HG02970 (cell line): Measurements from ENCODE around the gene PTCRA.

Experiments used
- ATAC-seq: cut with Tn5 transposase; IDR thresholded peaks from one replicate; pipeline ENCODE4 v1.9.1; 2021; ENCODE audit warnings: mild to moderate bottlenecking, moderate library complexity, moderate number of reproducible peaks; ENCODE audit not compliant: unreplicated experiment, low FRiP score

The PTCRA gene

GRCh38 chr6:42968783-42969182, 52.9 kb downstream of the PTCRA start:
- ATAC-seq = no peak

GRCh38 chr6:42969431-42969830, 53.6 kb downstream of the PTCRA start:
- no peak for ATAC-seq

GRCh38 chr6:42969934-42970333, 54.1 kb downstream of the PTCRA start:
- no peak for ATAC-seq

DNA sequence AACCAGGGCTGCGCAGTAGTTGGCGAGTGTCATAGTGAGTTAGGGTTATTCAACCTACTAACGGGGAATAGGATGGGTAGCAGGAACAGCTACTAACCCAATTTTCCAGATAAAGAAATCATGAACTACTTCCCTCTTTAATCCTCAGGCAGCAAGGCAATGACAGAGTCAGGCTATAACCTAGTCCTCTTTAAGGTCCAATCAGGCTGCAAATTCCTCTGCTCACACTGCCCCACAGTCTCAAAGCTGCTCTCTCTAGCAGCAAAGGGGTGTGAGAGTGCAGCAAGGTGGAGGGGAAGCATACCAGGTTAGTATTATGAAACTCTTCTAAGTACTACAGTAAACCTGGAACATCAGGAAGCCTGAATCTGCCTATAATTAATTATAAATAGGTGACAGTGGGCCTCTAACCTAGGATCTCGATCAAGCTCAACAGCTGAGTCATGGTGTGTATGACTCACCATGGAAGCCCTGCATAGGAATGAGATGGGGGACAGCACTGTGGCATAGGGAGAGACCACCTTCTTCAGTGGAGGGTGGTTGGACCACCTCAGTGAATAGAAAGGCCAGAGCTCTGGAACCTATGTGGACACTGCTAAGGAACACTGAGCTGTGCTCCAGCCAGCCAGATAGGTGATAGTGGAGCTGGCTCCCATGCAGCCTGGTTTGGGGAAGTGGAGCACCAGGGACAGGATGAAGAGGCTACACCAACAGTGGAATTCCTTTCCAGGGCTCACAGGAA, 55.2 kb downstream of the PTCRA start:
- no peak for ATAC-seq

GRCh38 chr6:42971746-42972327, 56.0 kb downstream of the PTCRA start:
- no peak for ATAC-seq

DNA sequence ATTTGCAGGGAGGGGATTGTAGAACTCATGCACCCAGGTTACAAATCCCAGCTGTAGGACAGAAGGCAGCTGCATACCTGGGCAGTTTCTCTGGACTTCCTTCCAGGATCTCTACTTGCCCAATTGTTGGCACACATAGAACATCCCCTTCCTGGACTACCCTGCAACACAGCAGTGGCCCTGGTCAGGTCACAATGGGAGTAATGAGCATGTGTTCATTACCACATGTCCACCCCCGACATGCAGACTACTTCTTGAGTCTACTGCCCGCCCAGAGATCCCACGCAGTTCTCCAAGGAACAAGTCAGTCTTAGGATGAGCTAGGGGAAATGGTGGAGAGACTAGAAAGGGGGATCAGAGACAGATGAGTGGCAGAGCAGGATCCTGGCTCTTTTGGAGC, 58.1 kb downstream of the PTCRA start:
- ATAC-seq = no peak

DNA sequence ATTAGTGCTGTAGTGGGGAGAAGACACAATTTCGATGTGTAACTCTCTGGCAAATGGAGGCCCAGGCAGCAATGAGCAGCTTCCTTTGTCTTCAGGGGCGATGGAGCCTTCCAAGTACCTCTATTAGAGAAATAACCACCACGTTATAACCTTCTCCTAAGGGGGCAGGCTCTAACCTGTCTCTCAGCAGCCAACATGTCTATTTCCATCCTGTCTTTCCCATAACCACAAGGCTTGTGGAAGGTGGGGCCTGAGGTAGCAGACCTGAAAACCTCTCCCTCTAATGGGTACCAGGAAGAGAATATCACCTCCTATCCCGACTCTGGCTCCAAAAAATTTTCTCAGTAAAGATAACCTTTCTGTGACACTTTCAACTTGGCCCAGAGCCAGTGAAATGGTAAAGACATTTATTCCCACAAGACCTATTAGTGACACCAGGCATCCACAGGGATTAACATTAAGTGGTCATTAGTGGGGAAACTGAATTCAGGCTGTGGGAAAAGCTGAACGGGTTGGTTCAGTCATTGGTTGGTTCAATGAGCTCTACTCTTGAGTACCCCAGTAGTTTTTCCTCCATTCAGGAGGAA, 59.2 kb downstream of the PTCRA start:
- ATAC-seq = no peak
